Gastrocnemius medialis (tissue), 4 donors: ENCODE measurements around the gene ZFP36. TPM values are rescaled to one million over a fixed set of nuclear protein-coding genes. Genes with fewer than 3 reads are reported as not detected.

ENCODE experiments used
- ATAC-seq, 2 donors: fragments of 150-250 bp; one replicate each; pipeline ENCODE4 v1.9.1; 2016
- DNase-seq, 2 donors: peaks; one replicate each; pipeline ENCODE4 v3.0.0-alpha.2; 2019
- H3K27ac ChIP-seq, 4 donors: fragments of 200-600 bp; sonication (generic); 1 replicate in 1 of 4; 2 replicates in 3 of 4; pipeline ENCODE4 v1.5.1; 2016 to 2018; ENCODE audit warnings: mild to moderate bottlenecking in 2 of 4, moderate library complexity in 1 of 4
- H3K27me3 ChIP-seq, 3 donors: fragments of 200-600 bp; sonication (generic) in 2 of 3; 1 replicate in 1 of 3; 2 replicates in 2 of 3; pipeline versions ENCODE4 v1.5.1 to v1.6.0; 2016 to 2019; ENCODE audit warnings: mild to moderate bottlenecking in 1 of 3, moderate library complexity in 1 of 3
- H3K36me3 ChIP-seq, 2 donors: fragments of 200-600 bp; sonication (generic) in 1 of 2; one replicate each; pipeline ENCODE4 v1.5.1; 2017 to 2018
- H3K4me1 ChIP-seq, 2 donors: fragments of 200-600 bp; sonication (generic) in 1 of 2; one replicate each; pipeline ENCODE4 v1.5.1; 2016 to 2017; ENCODE audit warnings: mild to moderate bottlenecking in 2 of 2
- H3K4me3 ChIP-seq, 4 donors: fragments of 200-600 bp; sonication (generic) in 3 of 4; 1 replicate in 1 of 4; 2 replicates in 3 of 4; pipeline ENCODE4 v1.5.1; 2016 to 2019; ENCODE audit warnings: mild to moderate bottlenecking in 2 of 4
- H3K9me3 ChIP-seq, 3 donors: fragments of 200-600 bp; sonication (generic) in 2 of 3; 1 replicate in 1 of 3; 2 replicates in 2 of 3; pipeline ENCODE4 v1.5.1; 2016 to 2019
- POLR2A ChIP-seq, 2 donors: fragments of 450-650 bp; IDR thresholded peaks; one replicate each; pipeline ENCODE4 v1.6.1; 2017; ENCODE audit warnings: antibody characterized with exemption in 2 of 2, mild to moderate bottlenecking in 2 of 2, moderate library complexity in 2 of 2
- in situ Hi-C, 4 donors: fragments of 200-750 bp; cut with MboI; loops; one replicate each; pipeline versions ENCODE4 v1.15.0 to v1.8.0; 2017; ENCODE audit warnings: low sequenced_read_pairs in 4 of 4
- intact Hi-C: fragments of 100-400 bp; cut with DNase I; formaldehyde crosslinking; loops from one replicate; pipeline ENCODE4 v1.15.1; 2023; ENCODE audit warnings: low total_unique reads
- total RNA-seq, 4 donors: library from RNA; depleted of rRNA; stranded (reverse); fragments of >200 nt; gene quantifications; one replicate each; pipeline versions ENCODE4 v1.1.0 to v1.2.3, GENCODE V29; 2016
- TF ChIP-seq, protein P1 (sequence below), 5 experiments: fragments of 450-650 bp in 3 of 5; fragments of 200-600 bp in 2 of 5; sonication (generic) in 2 of 5; IDR thresholded peaks in 4 of 5; conservative IDR thresholded peaks in 1 of 5; 1 replicate in 4 of 5; 2 replicates in 1 of 5; pipeline ENCODE4 v1.5.1; 2016 to 2019; ENCODE audit warnings: antibody characterized with exemption in 5 of 5, mild to moderate bottlenecking in 3 of 5, moderate library complexity in 3 of 5

Gene ZFP36
- total RNA-seq, 4 donors from 2014 or later: 72.2 to 202 (median 132) TPM

DNA sequence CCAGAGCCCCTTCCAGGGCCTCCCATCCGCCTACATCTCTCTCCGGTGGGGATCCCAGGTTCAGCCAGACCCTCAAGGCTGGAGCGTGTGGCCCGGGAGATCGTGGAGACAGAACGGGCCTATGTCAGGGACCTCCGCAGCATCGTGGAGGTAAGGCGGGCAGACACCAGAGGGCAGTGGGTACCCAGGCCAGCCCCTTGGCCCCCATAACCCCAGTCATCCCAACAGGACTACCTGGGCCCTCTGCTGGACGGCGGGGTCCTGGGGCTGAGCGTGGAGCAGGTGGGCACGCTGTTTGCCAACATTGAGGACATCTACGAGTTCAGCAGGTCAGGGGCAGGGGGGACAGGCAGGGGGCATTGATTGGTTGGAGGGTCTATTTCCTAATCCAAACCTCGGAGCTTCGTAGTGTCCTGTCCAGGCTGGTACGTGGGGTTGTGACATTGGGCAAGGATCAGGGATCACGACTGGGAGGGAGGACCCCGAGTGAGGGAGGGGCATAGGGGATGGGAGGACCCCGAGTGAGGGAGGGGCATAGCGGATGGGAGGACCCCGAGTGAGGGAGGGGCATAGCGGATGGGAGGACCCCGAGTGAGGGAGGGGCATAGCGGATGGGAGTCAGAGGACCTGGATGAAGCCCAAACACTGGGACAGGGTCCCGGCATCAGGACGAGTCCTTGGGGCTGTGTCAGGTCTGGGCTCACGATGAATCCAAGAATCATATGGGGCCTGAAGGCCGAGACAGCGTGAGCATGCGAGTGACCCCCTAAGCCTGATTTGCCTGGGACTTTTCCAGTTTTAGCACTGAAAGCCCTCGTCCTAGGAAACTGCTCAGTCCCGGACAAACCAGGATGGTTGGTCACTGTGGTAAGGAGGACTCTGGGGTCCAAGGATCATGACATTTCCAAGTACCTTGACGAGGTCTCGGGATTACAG lies 8.7 kb downstream of the ZFP36 start:
- in situ Hi-C loops (no loop called here), intact Hi-C loops (loop anchor here (10.0 kb wide), 1 partner anchor 419 kb away; the partner anchor contains the start of gene DYRK1B)
- Histone ChIP-seq H3K9me3 (no peaks in the 10 kb centered on the region), H3K36me3 (no peaks in the 10 kb centered on the region), H3K4me1 (peaks cover 13% of the 10 kb centered on the region in 2 donors), H3K27me3 (no peaks in the 10 kb centered on the region), H3K4me3 (peak overlapping the region in 1 of 4 donors; percentile 90), H3K27ac (peak overlapping the region in 2 of 4 donors; percentile 98 to 100)
- TF ChIP-seq POLR2A (IDR thresholded peaks at IDR 0.05): no peak
- TF ChIP-seq, protein P1, sequence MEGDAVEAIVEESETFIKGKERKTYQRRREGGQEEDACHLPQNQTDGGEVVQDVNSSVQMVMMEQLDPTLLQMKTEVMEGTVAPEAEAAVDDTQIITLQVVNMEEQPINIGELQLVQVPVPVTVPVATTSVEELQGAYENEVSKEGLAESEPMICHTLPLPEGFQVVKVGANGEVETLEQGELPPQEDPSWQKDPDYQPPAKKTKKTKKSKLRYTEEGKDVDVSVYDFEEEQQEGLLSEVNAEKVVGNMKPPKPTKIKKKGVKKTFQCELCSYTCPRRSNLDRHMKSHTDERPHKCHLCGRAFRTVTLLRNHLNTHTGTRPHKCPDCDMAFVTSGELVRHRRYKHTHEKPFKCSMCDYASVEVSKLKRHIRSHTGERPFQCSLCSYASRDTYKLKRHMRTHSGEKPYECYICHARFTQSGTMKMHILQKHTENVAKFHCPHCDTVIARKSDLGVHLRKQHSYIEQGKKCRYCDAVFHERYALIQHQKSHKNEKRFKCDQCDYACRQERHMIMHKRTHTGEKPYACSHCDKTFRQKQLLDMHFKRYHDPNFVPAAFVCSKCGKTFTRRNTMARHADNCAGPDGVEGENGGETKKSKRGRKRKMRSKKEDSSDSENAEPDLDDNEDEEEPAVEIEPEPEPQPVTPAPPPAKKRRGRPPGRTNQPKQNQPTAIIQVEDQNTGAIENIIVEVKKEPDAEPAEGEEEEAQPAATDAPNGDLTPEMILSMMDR (IDR thresholded peaks at IDR 0.05 in 4 of 5, conservative IDR thresholded peaks at IDR 0.05 in 1 of 5): no peak
- ATAC-seq: no peak
- no peak for DNase-seq

DNA sequence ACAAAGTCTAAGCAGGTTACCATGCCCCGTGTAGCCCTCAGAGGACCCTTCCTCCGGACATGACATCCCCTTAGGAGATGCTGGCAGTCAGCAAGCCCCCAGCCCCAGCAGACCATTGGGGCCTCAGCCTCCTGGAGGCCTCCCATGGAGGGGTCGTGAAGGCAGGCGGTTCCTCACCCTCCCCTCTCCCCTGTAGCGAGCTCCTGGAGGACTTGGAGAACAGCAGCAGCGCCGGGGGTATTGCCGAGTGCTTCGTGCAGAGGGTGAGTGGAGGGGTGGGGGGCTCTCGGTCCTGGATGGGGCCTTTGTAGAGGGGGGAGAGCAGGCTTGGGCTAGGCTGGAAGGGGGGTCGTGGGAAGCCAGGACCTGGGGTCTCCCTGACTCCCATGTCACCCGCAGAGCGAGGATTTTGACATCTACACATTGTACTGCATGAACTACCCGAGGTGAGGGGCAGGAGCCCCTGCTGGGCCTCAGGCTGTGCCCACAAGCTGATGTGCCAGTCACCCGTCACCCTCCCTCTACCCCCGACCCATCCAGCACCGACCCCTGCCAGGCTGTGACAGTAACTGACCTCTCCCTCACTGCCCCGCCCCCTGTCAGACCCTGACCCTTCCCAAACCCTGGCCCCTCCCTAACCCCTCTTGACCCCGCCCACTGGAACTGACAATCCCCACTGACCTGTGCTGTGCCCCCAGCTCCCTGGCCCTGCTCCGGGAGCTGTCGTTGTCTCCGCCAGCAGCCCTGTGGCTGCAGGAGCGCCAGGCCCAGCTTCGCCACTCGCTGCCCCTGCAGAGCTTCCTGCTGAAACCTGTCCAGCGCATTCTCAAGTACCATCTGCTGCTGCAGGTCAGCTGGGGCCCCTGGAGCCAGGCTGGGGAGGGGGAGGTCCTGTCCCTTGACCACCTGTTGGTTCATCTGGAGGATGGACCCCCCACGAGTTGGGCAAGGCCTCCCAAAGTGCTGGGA lies 9.8 kb downstream of the ZFP36 start:
- H3K27me3 ChIP-seq: no peaks in the 10 kb centered on the region
- H3K4me1 ChIP-seq: peaks cover 2 to 3% of the 10 kb centered on the region in 2 donors
- H3K9me3 ChIP-seq: no peaks in the 10 kb centered on the region
- H3K27ac ChIP-seq: no peak overlapping the region
- DNase-seq (no peak), ATAC-seq (no peak)
- in situ Hi-C loops: no loop called here
- H3K4me3 ChIP-seq: no peak overlapping the region
- intact Hi-C loops: loop anchor here (10.0 kb wide), 1 partner anchor 418 kb away; the partner anchor contains the start of gene DYRK1B
- H3K36me3 ChIP-seq: no peaks in the 10 kb centered on the region
- TF ChIP-seq POLR2A (IDR thresholded peaks at IDR 0.05): no peak
- TF ChIP-seq, protein P1 (IDR thresholded peaks at IDR 0.05 in 4 of 5, conservative IDR thresholded peaks at IDR 0.05 in 1 of 5): no peak

DNA sequence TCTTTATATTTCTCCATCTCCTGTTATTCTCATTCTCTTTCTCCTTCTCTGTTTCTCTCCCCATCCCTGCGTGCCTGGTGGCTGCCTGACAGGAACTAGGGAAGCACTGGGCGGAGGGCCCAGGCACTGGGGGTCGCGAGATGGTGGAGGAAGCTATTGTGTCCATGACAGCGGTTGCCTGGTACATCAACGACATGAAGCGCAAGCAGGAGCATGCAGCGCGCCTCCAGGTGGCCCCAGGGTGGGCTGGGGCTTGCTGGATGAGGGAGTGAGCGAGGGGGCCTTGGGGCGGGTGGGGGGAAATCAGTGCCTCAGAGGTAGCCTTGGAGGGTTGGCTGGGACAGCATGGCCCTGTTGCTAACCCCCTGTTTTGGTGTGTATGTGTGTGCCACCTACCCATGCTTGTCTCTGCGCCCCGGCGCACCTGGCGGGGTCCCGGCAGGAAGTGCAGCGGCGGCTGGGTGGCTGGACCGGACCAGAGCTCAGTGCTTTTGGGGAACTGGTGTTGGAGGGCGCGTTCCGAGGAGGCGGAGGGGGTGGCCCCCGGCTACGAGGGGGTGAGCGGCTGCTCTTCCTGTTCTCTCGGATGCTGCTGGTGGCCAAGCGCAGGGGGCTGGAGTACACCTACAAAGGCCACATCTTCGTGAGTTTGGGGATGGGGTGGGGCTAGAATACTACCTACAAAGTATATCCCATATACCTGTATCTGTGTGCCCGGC lies 11.0 kb downstream of the ZFP36 start:
- no peak for TF ChIP-seq POLR2A (IDR thresholded peaks at IDR 0.05)
- TF ChIP-seq, protein P1 (IDR thresholded peaks at IDR 0.05 in 4 of 5, conservative IDR thresholded peaks at IDR 0.05 in 1 of 5): no peak
- Histone ChIP-seq H3K36me3 (no peaks in the 10 kb centered on the region), H3K27ac (no peak overlapping the region), H3K27me3 (no peaks in the 10 kb centered on the region), H3K4me1 (no peaks in the 10 kb centered on the region), H3K4me3 (no peak overlapping the region), H3K9me3 (no peaks in the 10 kb centered on the region)
- no peak for DNase-seq
- ATAC-seq: no peak
- in situ Hi-C loops (no loop called here), intact Hi-C loops (loop anchor here (10.0 kb wide), 1 partner anchor 417 kb away; the partner anchor contains the start of gene DYRK1B)

DNA sequence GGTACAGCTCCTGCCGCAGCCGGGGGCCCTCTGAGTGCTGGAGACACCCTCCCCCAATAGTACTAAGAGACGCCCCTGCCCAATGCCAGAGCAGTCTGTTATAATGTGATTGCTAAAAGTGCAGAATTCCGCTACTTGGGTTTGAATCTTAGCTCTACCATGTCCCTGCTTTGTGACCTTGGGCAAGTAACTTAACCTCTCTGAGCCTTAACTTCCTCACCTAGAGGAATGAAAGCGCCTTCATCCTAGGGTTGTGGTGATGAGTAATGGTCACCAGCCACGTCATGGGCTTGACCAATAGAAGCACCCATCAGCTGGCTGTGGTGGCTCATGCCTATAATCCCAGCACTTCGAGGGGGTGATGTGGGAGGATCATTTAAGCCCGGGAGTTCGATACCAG lies 12.4 kb downstream of the ZFP36 start:
- no peak overlapping the region for H3K4me3 ChIP-seq
- no peaks in the 10 kb centered on the region for H3K9me3 ChIP-seq
- intact Hi-C loops: loop anchor here (10.0 kb wide), 1 partner anchor 416 kb away; the partner anchor contains the start of gene DYRK1B
- in situ Hi-C loops: no loop called here
- no peak for ATAC-seq
- TF ChIP-seq POLR2A (IDR thresholded peaks at IDR 0.05): no peak
- TF ChIP-seq, protein P1 (IDR thresholded peaks at IDR 0.05 in 4 of 5, conservative IDR thresholded peaks at IDR 0.05 in 1 of 5): no peak
- no peaks in the 10 kb centered on the region for H3K27me3 ChIP-seq
- H3K36me3 ChIP-seq: no peaks in the 10 kb centered on the region
- DNase-seq: no peak
- H3K4me1 ChIP-seq: no peaks in the 10 kb centered on the region
- H3K27ac ChIP-seq: no peak overlapping the region
